ENCODE measurements around the gene HMHB1.
A peak's percentile ranks its signal among the peaks of the same experiment; 100 is the strongest.

Gene HMHB1

GRCh38 chr5:143860211-143860610 is 48.2 kb downstream of the HMHB1 start:
- DNase-seq (ENCODE audit: extremely low spot score, insufficient read length, low read depth) (no peak), FAIRE-seq (peak; percentile 24)

GRCh38 chr5:143862271-143862670 is 50.3 kb downstream of the HMHB1 start:
- FAIRE-seq (no peak), DNase-seq (ENCODE audit: extremely low spot score, insufficient read length, low read depth) (no peak)

GRCh38 chr5:143865426-143866025 is 53.6 kb downstream of the HMHB1 start:
- FAIRE-seq (no peak), DNase-seq (ENCODE audit: extremely low spot score, insufficient read length, low read depth) (no peak)

Data from GM18507 (cell line).